Anterior cingulate cortex (tissue), 58 donors: ENCODE results near the gene RC3H2.
A peak's percentile ranks its signal among the peaks of the same experiment; 100 is the strongest.

Source experiments
- DNase-seq, 58 donors: peaks; one replicate each; lab custom pipeline; 2025; lab: John Stamatoyannopoulos, UW

RC3H2 gene, protein sequence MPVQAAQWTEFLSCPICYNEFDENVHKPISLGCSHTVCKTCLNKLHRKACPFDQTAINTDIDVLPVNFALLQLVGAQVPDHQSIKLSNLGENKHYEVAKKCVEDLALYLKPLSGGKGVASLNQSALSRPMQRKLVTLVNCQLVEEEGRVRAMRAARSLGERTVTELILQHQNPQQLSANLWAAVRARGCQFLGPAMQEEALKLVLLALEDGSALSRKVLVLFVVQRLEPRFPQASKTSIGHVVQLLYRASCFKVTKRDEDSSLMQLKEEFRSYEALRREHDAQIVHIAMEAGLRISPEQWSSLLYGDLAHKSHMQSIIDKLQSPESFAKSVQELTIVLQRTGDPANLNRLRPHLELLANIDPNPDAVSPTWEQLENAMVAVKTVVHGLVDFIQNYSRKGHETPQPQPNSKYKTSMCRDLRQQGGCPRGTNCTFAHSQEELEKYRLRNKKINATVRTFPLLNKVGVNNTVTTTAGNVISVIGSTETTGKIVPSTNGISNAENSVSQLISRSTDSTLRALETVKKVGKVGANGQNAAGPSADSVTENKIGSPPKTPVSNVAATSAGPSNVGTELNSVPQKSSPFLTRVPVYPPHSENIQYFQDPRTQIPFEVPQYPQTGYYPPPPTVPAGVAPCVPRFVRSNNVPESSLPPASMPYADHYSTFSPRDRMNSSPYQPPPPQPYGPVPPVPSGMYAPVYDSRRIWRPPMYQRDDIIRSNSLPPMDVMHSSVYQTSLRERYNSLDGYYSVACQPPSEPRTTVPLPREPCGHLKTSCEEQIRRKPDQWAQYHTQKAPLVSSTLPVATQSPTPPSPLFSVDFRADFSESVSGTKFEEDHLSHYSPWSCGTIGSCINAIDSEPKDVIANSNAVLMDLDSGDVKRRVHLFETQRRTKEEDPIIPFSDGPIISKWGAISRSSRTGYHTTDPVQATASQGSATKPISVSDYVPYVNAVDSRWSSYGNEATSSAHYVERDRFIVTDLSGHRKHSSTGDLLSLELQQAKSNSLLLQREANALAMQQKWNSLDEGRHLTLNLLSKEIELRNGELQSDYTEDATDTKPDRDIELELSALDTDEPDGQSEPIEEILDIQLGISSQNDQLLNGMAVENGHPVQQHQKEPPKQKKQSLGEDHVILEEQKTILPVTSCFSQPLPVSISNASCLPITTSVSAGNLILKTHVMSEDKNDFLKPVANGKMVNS

DNA sequence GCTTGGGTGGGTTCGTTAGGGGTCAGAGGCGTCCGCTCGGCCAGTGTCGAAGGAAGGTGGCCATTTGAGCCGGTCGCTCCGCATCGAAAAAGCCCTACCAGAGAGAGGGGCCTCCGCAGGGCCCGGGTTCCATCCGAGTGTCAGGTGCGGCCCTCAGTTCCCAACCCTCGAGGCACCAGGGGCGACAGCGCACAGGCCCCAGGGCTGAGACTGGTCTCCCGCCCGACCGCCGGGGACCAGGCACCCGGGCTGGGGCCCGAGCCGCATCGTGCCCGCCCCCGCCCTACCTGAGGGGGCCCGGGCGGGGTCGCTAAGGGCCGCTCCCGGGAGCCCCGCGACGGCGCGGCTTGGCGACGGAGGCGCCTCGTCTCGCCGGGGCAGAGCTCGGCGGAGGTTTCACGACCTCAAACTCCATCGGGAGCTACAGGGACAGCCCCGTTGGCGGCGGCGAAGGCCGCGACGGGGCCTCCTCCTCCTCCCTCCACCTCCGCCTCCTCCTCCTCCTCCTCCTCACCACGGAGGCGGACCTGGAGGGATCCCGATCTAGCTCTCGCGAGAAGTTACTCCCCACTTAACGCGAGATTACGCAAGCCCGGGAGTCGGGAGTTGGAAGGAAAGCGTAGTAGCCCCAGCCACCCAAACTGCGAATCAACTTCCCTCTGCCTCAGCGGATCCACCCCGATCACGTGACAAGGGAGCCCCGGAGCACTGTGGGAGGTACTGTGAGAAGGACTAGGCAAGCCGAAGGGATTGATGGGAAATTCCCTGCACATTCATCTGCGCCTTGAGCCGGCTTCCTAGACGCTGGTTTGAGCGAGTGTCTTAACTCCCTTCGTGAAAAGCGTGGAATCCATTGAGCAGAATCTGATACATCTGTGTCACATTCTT, at the start of gene RC3H2:
RC3H2 (minus strand) TSS at position 537 of the 888 bp plus-strand sequence. CDS start 7,850 bp downstream, outside the sequence.
- DNase-seq: peak; percentile 89 to 100 (median 99)

DNA sequence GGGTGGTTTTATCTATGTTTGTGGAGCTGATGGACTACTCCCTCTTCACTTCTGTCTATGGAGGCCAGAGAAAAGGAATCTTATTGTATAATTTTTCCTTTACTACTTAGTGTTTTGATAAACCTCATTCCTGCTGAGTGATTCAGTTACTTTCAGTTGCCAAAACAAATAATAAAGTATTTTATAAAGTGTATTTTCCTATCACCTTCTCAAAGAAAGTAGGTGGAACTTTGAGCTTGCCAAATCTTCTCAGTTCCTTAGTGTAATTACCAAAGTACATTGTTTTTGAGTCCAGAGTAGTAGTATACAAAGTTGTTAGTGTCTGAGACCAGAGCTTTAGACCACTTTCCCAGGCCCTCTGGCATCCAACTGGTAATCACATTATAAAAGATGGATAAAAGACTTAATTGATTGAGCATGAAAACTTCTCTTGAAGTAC, 49.1 kb upstream of the RC3H2 start:
- DNase-seq: no peak

- DNase-seq: no peak
Measured at GRCh38 chr9:122951056-122951455, 45.9 kb upstream of the RC3H2 start.

DNA sequence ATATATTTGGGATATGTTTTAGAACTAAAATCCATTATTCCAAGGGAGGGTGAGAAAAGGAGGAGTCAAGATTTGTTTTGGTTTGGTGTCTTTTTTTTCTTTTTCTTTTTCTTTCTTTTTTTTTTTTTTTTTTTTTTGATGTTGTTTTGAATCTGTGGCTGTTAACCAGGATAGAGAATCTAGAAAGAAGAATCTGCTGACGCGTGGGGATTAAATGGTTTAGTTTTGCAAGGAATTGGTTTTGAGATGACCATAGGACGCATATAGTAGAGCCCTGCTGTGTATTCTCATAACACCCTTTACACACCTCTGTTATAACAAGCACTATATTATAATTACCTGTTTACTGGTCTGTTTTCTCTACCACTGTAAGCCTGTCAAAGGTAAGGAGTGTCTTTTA, 45.1 kb upstream of the RC3H2 start:
- DNase-seq: no peak

- DNase-seq: no peak
Measured at GRCh38 chr9:122949696-122950095, 44.5 kb upstream of the RC3H2 start.

- no peak for DNase-seq
Measured at GRCh38 chr9:122948313-122948712, 43.2 kb upstream of the RC3H2 start.

DNA sequence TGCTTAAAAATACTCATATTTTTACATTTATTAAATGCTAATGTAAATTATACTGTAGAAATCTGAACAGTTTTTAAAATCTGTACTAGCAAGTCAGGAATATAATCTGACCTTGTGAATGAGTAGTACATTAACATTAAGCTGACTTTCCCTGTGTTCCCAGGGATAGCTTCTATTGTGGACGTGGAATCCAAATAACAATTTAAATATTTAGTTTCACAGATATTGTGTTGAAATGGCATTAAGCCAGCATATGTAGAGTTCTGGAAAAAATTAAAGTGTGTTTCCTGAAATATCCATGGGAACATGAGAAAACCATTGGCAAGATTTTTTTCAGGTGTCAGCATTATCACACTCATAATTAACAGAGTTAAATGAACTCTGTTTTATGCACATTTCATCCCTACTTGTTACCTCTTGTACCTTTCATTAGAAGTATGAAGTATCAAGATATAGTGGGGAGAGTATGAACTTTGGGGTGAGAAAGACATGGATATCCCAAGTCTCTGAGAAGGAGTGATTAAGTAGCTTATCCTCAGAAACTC, 41.4 kb upstream of the RC3H2 start:
- DNase-seq: no peak

DNA sequence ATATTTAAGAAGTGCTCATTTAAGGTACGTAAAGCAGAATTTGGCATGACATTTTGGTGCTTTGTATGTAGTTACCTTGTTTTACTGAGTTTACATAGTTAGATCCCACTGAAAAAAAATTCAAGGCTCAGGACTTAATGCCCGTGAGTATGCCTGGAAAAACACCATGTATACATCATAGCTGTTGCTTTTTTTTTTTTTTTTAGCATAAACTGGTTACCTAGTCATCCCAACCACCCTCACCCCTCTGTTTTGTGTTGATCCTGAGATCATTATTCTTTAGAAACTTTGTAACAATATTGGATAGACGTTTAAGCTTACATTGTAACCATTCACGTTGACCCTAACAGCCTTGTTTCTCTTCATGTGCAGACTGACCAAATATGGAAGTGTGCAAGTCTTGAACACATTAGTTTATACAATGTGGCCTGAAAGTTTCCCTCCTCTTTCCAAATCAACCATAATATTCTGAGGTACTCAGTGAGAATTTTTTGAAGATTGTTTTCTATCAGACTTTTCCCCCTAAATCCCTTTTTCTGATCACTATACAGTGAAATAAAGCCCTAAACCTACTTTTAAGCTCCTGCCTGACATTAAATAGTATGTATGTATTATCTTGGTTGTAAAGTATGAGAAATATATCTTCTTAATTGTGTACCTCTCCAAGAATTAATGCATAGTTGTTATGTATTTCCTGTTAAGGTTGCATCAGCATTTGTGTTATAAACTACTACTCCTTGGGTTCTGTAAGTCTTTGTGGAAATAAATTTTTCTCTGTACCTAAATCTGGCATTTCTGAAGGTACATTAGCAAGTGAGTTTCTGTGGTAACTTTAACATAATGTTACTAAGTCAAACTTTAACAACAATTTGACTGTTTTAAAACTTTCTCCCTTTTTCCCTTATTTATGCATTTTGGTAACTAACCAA, 40.1 kb upstream of the RC3H2 start:
- no peak for DNase-seq

GRCh38 chr9:122941582-122942234, 36.5 kb upstream of the RC3H2 start:
- peak in 3 of 58 donors; percentile 13 to 45 (median 42) for DNase-seq

DNA sequence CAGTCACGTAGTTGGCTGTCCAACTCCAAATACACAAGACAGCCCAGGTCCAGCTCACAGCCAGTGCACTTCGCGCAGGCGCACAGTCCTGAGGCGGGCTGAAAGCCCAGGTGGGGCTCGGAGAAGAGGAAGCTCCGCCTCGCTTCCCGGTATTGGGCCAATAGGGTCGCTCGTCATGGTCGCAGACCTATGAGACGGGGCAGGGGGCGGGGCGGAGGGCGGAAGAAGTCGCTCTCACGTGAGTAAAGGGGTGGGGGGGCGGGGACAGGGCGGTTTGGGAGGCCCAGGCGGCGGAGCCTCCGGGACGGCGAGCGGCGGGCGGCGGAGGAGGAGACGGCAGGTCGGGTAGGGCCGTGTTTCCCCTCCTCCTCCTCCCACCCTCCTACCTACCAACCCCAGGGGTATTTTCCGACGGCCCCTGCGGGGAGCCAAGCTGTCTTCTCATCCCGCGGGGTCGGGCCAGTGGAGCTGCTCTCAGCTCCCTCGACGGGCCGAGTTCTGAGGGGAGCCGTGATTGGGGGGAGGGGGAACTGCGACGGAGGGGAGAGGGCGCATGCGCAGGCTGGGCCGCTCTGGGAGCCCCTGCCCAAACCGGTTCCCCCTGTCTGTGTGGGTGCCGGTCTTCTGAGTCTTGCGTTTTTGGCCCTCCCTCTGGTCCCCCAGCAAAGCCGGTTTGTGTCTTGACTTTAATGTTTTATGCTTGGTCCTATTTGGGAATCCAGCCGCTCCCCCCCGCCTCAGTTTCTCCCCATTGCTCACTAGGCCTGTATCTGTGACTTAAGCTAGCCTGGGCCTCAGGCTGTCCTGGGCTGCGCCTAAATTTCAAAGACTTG, 35.8 kb upstream of the RC3H2 start, which contains the start of gene RABGAP1:
RABGAP1 (plus strand) TSS at position 272 of the 833 bp plus-strand sequence. CDS start 16,040 bp downstream, outside the sequence.
- DNase-seq: peak; percentile 76 to 99 (median 97)

DNA sequence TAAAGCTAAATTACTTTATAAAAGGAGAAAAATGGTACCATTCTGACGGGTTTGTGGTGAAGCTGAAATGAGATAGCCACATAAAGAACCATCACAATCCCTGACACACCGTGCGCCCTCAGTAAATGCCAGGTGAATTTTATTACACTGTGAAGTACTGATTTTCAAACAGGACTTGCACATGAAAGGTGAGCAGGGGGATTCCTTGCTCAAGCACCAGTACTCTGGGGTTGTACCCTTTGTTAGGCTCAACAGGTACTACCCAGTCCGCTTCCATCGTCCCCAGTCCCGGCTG, 35.2 kb upstream of the RC3H2 start:
- DNase-seq: no peak

- DNase-seq: no peak
Measured at GRCh38 chr9:122939601-122940000, 34.4 kb upstream of the RC3H2 start.

- DNase-seq: no peak
Measured at GRCh38 chr9:122936883-122937282, 31.7 kb upstream of the RC3H2 start.

DNA sequence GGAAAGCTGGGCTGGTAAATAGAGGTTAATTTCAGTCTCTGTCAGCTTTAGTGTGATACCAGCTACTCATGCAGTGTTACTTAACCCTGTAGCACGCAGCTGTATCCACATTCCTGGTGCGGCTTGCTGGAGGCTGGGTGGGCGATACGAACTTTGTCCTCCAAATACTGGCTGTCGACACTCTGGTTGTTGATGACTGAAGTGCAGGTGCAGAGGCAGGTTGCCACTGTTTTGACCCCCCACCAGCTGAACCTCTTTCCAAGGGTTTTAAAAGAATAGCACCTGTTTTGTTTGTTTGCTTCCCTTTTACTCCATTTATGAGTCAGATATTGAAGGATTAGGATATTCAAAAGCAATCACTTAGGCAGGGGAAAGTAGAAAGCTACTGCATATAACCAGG, 31.3 kb upstream of the RC3H2 start:
- DNase-seq: no peak

GRCh38 chr9:122931226-122932121, 26.3 kb upstream of the RC3H2 start, which contains the start of gene ZBTB26:
TSS of gene ZBTB26 (minus strand) at chr9:122931512. CDS start at chr9:122919934, 11,578 bp downstream.
- DNase-seq: peak; percentile 50 to 97 (median 93)
